GM23338 (cell line): ENCODE measurements around the gene SMYD3. TPM values are rescaled to one million over a fixed set of nuclear protein-coding genes. Genes with fewer than 3 reads are reported as not detected.

ENCODE experiments used
- ATAC-seq: fragments of 200-7000 bp; cut with Tn5 transposase; 3 replicates; pipeline ENCODE4 v1.9.1; 2020
- DNase-seq: peaks from one replicate; pipeline ENCODE4 v3.0.0-alpha.2; 2015; ENCODE audit warnings: low spot score
- H2AFZ ChIP-seq: fragments of 200-600 bp; sonication (generic); 2 replicates; pipeline ENCODE4 v1.8.0; 2016; ENCODE audit warnings: antibody characterized with exemption, mild to moderate bottlenecking, moderate library complexity
- H3F3A ChIP-seq: fragments of 200-600 bp; sonication (generic); replicated peaks from 2 replicates; pipeline ENCODE4 v1.8.0; 2017; ENCODE audit warnings: antibody characterized with exemption, mixed run types, low read depth
- H3K27ac ChIP-seq: fragments of 200-600 bp; sonication (generic); 2 replicates; pipeline ENCODE4 v1.6.1; 2016; ENCODE audit warnings: low read depth
- H3K27me3 ChIP-seq: fragments of 200-600 bp; sonication (generic); 2 replicates; pipeline ENCODE4 v1.8.0; 2016; ENCODE audit warnings: mild to moderate bottlenecking, mixed run types, moderate library complexity; ENCODE audit not compliant: insufficient read depth
- H3K36me3 ChIP-seq: fragments of 200-600 bp; sonication (generic); 2 replicates; pipeline ENCODE4 v1.8.0; 2016; ENCODE audit warnings: mild to moderate bottlenecking; ENCODE audit not compliant: insufficient read depth
- H3K4me1 ChIP-seq: fragments of 200-600 bp; sonication (generic); 2 replicates; pipeline ENCODE4 v1.8.0; 2016; ENCODE audit warnings: mild to moderate bottlenecking, moderate library complexity; ENCODE audit not compliant: insufficient read depth
- H3K4me2 ChIP-seq: fragments of 200-600 bp; sonication (generic); 2 replicates; pipeline ENCODE4 v1.7.1; 2017; ENCODE audit warnings: mixed run types
- H3K4me3 ChIP-seq: fragments of 200-600 bp; sonication (generic); 2 replicates; pipeline ENCODE4 v1.6.1; 2016; ENCODE audit warnings: mixed run types
- H3K79me2 ChIP-seq: fragments of 200-600 bp; sonication (generic); replicated peaks from 2 replicates; pipeline ENCODE4 v1.8.0; 2017; ENCODE audit warnings: mild to moderate bottlenecking; ENCODE audit not compliant: insufficient read depth
- H3K9me2 ChIP-seq: fragments of 200-600 bp; sonication (generic); 2 replicates; pipeline ENCODE4 v1.8.0; 2017; ENCODE audit not compliant: insufficient read depth
- H4K20me1 ChIP-seq: fragments of 200-600 bp; sonication (generic); replicated peaks from 2 replicates; pipeline ENCODE4 v1.8.0; 2017; ENCODE audit warnings: mild to moderate bottlenecking; ENCODE audit not compliant: insufficient read depth
- H3K27ac Mint-ChIP-seq: 2 replicates; pipeline ENCODE4 v1.8.0; 2020; ENCODE audit warnings: inconsistent platforms, mild to moderate bottlenecking, moderate library complexity, mixed read lengths
- H3K27me3 Mint-ChIP-seq: 3 replicates; pipeline ENCODE4 v1.8.0; 2022; ENCODE audit warnings: low read depth, mild to moderate bottlenecking, moderate library complexity, mixed read lengths, inconsistent platforms; ENCODE audit not compliant: insufficient read depth, poor library complexity
- H3K36me3 Mint-ChIP-seq: 3 replicates; pipeline ENCODE4 v1.8.0; 2021; ENCODE audit warnings: low read depth, mild to moderate bottlenecking, inconsistent platforms, moderate library complexity, mixed read lengths
- H3K4me1 Mint-ChIP-seq: 3 replicates; pipeline ENCODE4 v1.8.0; 2020; ENCODE audit warnings: mild to moderate bottlenecking, inconsistent platforms, mixed read lengths
- H3K4me3 Mint-ChIP-seq: 3 replicates; pipeline ENCODE4 v1.8.0; 2021; ENCODE audit warnings: moderate library complexity, mild to moderate bottlenecking, inconsistent platforms, mixed read lengths
- H3K9me3 Mint-ChIP-seq: 3 replicates; pipeline ENCODE4 v1.8.0; 2020; ENCODE audit warnings: moderate library complexity, mild to moderate bottlenecking, inconsistent platforms, mixed read lengths
- CREB1 ChIP-seq: fragments of 250-450 bp; sonication (Bioruptor Pico); IDR thresholded peaks from 2 replicates; pipeline ENCODE4 v1.5.0; 2020; ENCODE audit warnings: low read depth, mild to moderate bottlenecking, moderate library complexity
- EZH2phosphoT487 ChIP-seq: fragments of 200-600 bp; sonication (generic); IDR thresholded peaks from one replicate; pipeline ENCODE4 v1.8.1; 2018; ENCODE audit warnings: antibody characterized with exemption; ENCODE audit not compliant: unreplicated experiment
- NANOG ChIP-seq: IDR thresholded peaks from 2 replicates; pipeline ENCODE4 v1.6.1; 2016; ENCODE audit warnings: antibody characterized with exemption, borderline replicate concordance
- STAT1 ChIP-seq: IDR thresholded peaks from one replicate; pipeline ENCODE4 v1.6.1; 2016; ENCODE audit warnings: antibody characterized with exemption; ENCODE audit not compliant: unreplicated experiment
- polyA plus RNA-seq: library from polyadenylated mRNA; unstranded; fragments of >200 nt; fragmentation: Nextera tagmentation; extraction: Ambion mirVana; gene quantifications from 2 replicates; pipeline ENCODE4 v1.2.1, GENCODE V29; 2016
- total RNA-seq: library from RNA; depleted of rRNA; stranded (reverse); fragments of >200 nt; shearing (Covaris generic); gene quantifications from 2 replicates; pipeline ENCODE4 v1.2.3, GENCODE V29; 2014
- TF ChIP-seq, protein P1 (sequence below), 2 experiments: fragments of 200-600 bp in 1 of 2; sonication (generic) in 1 of 2; conservative IDR thresholded peaks; 2 replicates each; pipeline versions ENCODE4 v1.5.1 to v1.6.1; 2016 to 2017; ENCODE audit warnings: antibody characterized with exemption in 2 of 2, low read depth in 2 of 2, mild to moderate bottlenecking in 2 of 2, moderate library complexity in 1 of 2

Gene SMYD3
- total and polyA plus RNA-seq, 2 experiments from 2014 or later: 31.8 to 34.4 TPM

DNA sequence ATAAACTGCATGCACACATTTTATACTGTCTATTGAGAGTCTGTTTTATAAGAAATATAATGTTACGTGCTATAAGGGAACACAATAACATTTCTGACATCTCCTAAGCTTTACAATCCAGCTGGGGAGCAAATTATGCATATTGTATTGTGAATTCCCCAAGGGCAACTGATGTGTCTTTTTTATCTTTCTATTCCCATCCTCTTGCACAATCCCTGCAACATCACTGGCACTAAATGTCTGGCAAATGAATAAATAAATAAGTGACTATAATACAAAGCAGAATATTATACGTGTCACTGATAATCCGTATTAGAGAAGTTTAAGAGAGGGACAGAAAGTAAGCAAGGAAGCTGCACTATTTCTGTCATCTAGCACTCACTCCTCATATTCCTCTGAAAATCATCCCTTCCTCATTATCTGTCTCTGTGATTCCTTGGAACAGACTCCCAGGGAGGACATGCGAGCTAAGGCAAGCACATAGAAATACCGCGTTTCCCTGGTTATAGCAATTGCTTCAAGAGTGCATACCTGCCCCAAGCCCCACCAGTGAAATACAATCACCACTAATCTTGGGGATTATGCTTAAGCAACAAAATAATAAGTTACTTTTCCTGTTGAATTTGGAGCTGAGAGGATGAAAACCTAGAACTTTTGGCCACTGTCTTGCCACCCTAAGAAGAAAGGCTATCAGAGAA, 205.4 kb downstream of the SMYD3 start:
- DNase-seq (no peak), ATAC-seq (no peak)
- Mint-ChIP-seq H3K4me1 (peaks cover 17% of the 10 kb centered on the region; the same call in 2 of the 3 replicates), H3K9me3 (no peaks in the 10 kb centered on the region), H3K27ac (no peak overlapping the region), H3K27me3 (no peaks in the 10 kb centered on the region), H3K36me3 (no peaks in the 10 kb centered on the region), H3K4me3 (no peak overlapping the region)
- Histone ChIP-seq H3K4me1 (peaks cover 5% of the 10 kb centered on the region; the same call in 1 of the 2 replicates), H4K20me1 (no peaks in the 10 kb centered on the region), H3K4me2 (no peak overlapping the region), H3K79me2 (no peaks in the 10 kb centered on the region), H3K4me3 (no peak overlapping the region), H3F3A (no peaks in the 10 kb centered on the region), H3K27me3 (no peaks in the 10 kb centered on the region), H3K36me3 (no peaks in the 10 kb centered on the region), H3K9me2 (no peaks in the 10 kb centered on the region), H2AFZ (no peak overlapping the region), H3K27ac (no peak overlapping the region)
- TF ChIP-seq CREB1 (CRISPR knock-in tag) (no peak), NANOG (no peak), EZH2phosphoT487 (no peak)
- TF ChIP-seq, protein P1, sequence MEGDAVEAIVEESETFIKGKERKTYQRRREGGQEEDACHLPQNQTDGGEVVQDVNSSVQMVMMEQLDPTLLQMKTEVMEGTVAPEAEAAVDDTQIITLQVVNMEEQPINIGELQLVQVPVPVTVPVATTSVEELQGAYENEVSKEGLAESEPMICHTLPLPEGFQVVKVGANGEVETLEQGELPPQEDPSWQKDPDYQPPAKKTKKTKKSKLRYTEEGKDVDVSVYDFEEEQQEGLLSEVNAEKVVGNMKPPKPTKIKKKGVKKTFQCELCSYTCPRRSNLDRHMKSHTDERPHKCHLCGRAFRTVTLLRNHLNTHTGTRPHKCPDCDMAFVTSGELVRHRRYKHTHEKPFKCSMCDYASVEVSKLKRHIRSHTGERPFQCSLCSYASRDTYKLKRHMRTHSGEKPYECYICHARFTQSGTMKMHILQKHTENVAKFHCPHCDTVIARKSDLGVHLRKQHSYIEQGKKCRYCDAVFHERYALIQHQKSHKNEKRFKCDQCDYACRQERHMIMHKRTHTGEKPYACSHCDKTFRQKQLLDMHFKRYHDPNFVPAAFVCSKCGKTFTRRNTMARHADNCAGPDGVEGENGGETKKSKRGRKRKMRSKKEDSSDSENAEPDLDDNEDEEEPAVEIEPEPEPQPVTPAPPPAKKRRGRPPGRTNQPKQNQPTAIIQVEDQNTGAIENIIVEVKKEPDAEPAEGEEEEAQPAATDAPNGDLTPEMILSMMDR (conservative IDR thresholded peaks at IDR 0.05; ENCODE audit: low read depth in 2 of 2): no peak

DNA sequence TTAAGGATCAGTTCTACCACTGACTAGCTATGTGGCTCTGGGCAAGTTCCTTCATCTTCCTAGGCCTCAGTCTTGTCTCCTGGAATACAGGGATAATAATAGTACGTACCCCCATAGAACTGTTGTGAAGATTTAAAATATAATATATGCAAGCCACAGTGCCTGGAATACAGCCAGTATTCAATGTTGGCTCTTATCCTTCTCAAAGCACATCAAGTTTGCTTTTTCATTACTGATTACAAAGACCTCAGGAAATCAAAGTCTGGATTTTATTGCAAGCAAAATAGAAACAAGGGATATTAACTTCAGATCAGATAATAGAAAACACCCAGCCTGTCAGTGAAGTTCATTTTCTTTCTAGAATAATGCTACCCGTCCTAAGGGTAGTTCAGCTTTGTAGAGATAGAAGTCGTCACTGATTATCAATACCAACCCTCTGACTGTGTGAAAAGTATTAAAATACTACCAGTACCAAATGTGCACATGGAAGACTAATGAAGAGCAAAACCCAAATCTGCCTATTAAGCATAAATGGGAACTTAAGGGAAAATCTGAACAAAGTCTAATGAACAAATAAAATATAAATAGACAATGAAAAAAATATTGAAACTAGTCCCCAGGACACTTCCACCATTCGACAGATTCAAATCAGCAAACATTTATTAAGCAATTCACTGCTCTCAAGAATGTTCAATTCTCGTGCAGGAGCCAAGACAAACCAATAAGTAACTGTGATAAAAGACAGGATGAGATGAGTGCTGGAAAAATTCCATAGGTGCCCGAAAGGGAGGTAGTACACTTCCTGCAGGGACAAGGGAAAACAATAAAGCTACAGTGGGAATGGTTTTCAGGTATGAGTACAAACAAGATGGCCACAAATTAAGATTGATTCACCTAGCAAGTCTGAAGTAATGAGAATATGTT, 206.2 kb downstream of the SMYD3 start:
- no peaks in the 10 kb centered on the region for H3K79me2 ChIP-seq
- no peak overlapping the region for H2AFZ ChIP-seq
- peaks cover 5% of the 10 kb centered on the region; the same call in 1 of the 2 replicates for H3K4me1 ChIP-seq
- no peak overlapping the region; the same call in 1 of the 2 replicates for H3K27ac Mint-ChIP-seq
- no peaks in the 10 kb centered on the region for H3K27me3 Mint-ChIP-seq
- no peak overlapping the region for H3K4me3 Mint-ChIP-seq
- H3K4me1 Mint-ChIP-seq: peaks cover 18% of the 10 kb centered on the region; the same call in 2 of the 3 replicates
- H3K36me3 ChIP-seq: no peaks in the 10 kb centered on the region
- no peaks in the 10 kb centered on the region for H3K36me3 Mint-ChIP-seq
- H3K27me3 ChIP-seq: no peaks in the 10 kb centered on the region
- ATAC-seq (no peak), DNase-seq (no peak)
- no peak overlapping the region for H3K4me2 ChIP-seq
- no peak overlapping the region for H3K4me3 ChIP-seq
- no peaks in the 10 kb centered on the region for H3K9me2 ChIP-seq
- TF ChIP-seq STAT1: no peak
- no peak for TF ChIP-seq CREB1 (CRISPR knock-in tag)
- H3K27ac ChIP-seq: no peak overlapping the region
- H3F3A ChIP-seq: no peaks in the 10 kb centered on the region
- H4K20me1 ChIP-seq: no peaks in the 10 kb centered on the region
- no peaks in the 10 kb centered on the region for H3K9me3 Mint-ChIP-seq
